PC-3 (cell line): ENCODE results near the gene CKMT1B. TPM values are rescaled to one million over a fixed set of nuclear protein-coding genes. Genes with fewer than 3 reads are reported as not detected.

Experiments used
- ATAC-seq: fragments of 200-7000 bp; cut with Tn5 transposase; 2 replicates; pipeline ENCODE4 v1.9.1; 2020; ENCODE audit warnings: mild to moderate bottlenecking, moderate library complexity
- BruUV-seq: library from RNA; stranded (reverse); fragments of 400-500 nt; replicated peaks from 2 replicates; lab custom pipeline; 2021; lab: Mats Ljungman, UMichigan
- CTCF ChIA-PET: fragments of 300-600 bp; sonication (Branson Sonifier 250); formaldehyde crosslinking; loops from one replicate; lab custom pipeline; 2022; ENCODE audit warnings: antibody characterized with exemption; lab: Charles Lee
- POLR2A ChIA-PET: fragments of 300-600 bp; sonication (Branson Sonifier 250); formaldehyde crosslinking; loops from one replicate; lab custom pipeline; 2022; ENCODE audit warnings: antibody characterized with exemption; ENCODE audit not compliant: unreplicated experiment; lab: Charles Lee
- DNase-seq: peaks from one replicate; pipeline ENCODE4 v3.0.0-alpha.2; 2015
- H2AFZ ChIP-seq: fragments of 300-600 bp; sonication (generic); 2 replicates; pipeline ENCODE4 v1.6.0; 2016; ENCODE audit warnings: antibody characterized with exemption, low read length
- H3F3A ChIP-seq: fragments of 300-600 bp; sonication (generic); one replicate; pipeline ENCODE4 v1.6.0; 2017; ENCODE audit warnings: antibody characterized with exemption, low read length, control low read depth, mild to moderate bottlenecking; ENCODE audit not compliant: unreplicated experiment
- H3K27ac ChIP-seq: fragments of 300-600 bp; sonication (generic); 2 replicates; pipeline ENCODE4 v1.5.1; 2016; ENCODE audit warnings: mild to moderate bottlenecking, low read length
- H3K27me3 ChIP-seq: fragments of 300-600 bp; sonication (generic); 2 replicates; pipeline ENCODE4 v1.6.1; 2016; ENCODE audit warnings: low read length, mixed read lengths
- H3K36me3 ChIP-seq: fragments of 300-600 bp; sonication (generic); 2 replicates; pipeline ENCODE4 v1.6.1; 2016; ENCODE audit warnings: low read depth, mixed run types, low read length, mixed read lengths
- H3K4me1 ChIP-seq: fragments of 300-600 bp; sonication (generic); 2 replicates; pipeline ENCODE4 v1.5.1; 2016; ENCODE audit warnings: low read length; ENCODE audit not compliant: insufficient read depth
- H3K4me2 ChIP-seq: fragments of 300-600 bp; sonication (generic); 2 replicates; pipeline ENCODE4 v1.6.0; 2016; ENCODE audit warnings: low read length
- H3K4me3 ChIP-seq: fragments of 300-600 bp; sonication (generic); 2 replicates; pipeline ENCODE4 v1.5.1; 2016; ENCODE audit warnings: mild to moderate bottlenecking, low read length, mixed read lengths
- H3K79me2 ChIP-seq: fragments of 300-600 bp; sonication (generic); 2 replicates; pipeline ENCODE4 v1.6.1; 2017; ENCODE audit warnings: low read length, mixed read lengths
- H3K9ac ChIP-seq: fragments of 300-600 bp; sonication (generic); 2 replicates; pipeline ENCODE4 v1.6.0; 2016; ENCODE audit warnings: mild to moderate bottlenecking, low read length
- H3K9me2 ChIP-seq: fragments of 300-600 bp; sonication (generic); replicated peaks from 2 replicates; pipeline ENCODE4 v1.6.1; 2016; ENCODE audit warnings: mixed run types, low read length, mixed read lengths
- H3K9me3 ChIP-seq: fragments of 300-600 bp; sonication (generic); 2 replicates; pipeline ENCODE4 v1.6.1; 2016; ENCODE audit warnings: low read length, mixed read lengths
- H4K20me1 ChIP-seq: fragments of 300-600 bp; sonication (generic); 2 replicates; pipeline ENCODE4 v1.6.1; 2016; ENCODE audit warnings: low read length, mixed read lengths
- CTCF ChIP-seq: fragments of 300-600 bp; sonication (generic); conservative IDR thresholded peaks from 2 replicates; pipeline ENCODE4 v1.5.1; 2017; ENCODE audit warnings: antibody characterized with exemption, low read depth, mild to moderate bottlenecking, low read length
- EZH2 ChIP-seq: fragments of 300-600 bp; sonication (generic); IDR thresholded peaks from one replicate; pipeline ENCODE4 v1.6.1; 2017; ENCODE audit warnings: antibody characterized with exemption, mild to moderate bottlenecking, low read length; ENCODE audit not compliant: unreplicated experiment
- EZH2phosphoT487 ChIP-seq: fragments of 300-600 bp; sonication (generic); IDR thresholded peaks from 2 replicates; pipeline ENCODE4 v1.6.1; 2018; ENCODE audit warnings: mild to moderate bottlenecking, antibody characterized with exemption, low read length, borderline replicate concordance
- intact Hi-C: fragments of 100-400 bp; cut with micrococcal nuclease; formaldehyde crosslinking; loops from 2 replicates; pipeline ENCODE4 v1.9.0; 2023
- total RNA-seq: library from RNA; depleted of rRNA; stranded (reverse); fragments of >200 nt; gene quantifications from 2 replicates; pipeline ENCODE4 v1.2.3, GENCODE V29; 2014

CKMT1B gene
- total RNA-seq, 1 experiment from 2014 or later, result 6.1 TPM

GRCh38 chr15:43547539-43547938, 46.3 kb upstream of the CKMT1B start:
- BruUV-seq, result no TSS peak
- intact Hi-C loops, result no loop called here
- H3K9me3 ChIP-seq, result no peaks in the 10 kb centered on the region; the same call in 1 of the 2 replicates
- H3K36me3 ChIP-seq, result peaks cover 7% of the 10 kb centered on the region
- CTCF ChIA-PET, result no interaction called here
- H4K20me1 ChIP-seq, result no peaks in the 10 kb centered on the region
- POLR2A ChIA-PET, result interaction anchor here (0.6 kb wide), 1 partner anchor 32 kb away, joined by 3 read pairs; no protein-coding TSS in a partner anchor
- H2AFZ ChIP-seq, result no peak overlapping the region
- no peak overlapping the region for H3K9ac ChIP-seq
- no peak for ATAC-seq
- no peaks in the 10 kb centered on the region for H3K4me1 ChIP-seq
- no peaks in the 10 kb centered on the region for H3K79me2 ChIP-seq
- H3K27ac ChIP-seq, result no peak overlapping the region
- H3K4me2 ChIP-seq, result no peak overlapping the region
- TF ChIP-seq EZH2phosphoT487 (no peak), EZH2 (no peak), CTCF (no peak)
- DNase-seq, result no peak
- no peaks in the 10 kb centered on the region for H3F3A ChIP-seq
- no peaks in the 10 kb centered on the region for H3K9me2 ChIP-seq
- H3K27me3 ChIP-seq, result no peaks in the 10 kb centered on the region
- no peak overlapping the region for H3K4me3 ChIP-seq

GRCh38 chr15:43550527-43551363, 43.1 kb upstream of the CKMT1B start:
- no TSS peak for BruUV-seq
- POLR2A ChIA-PET, result no interaction called here
- Histone ChIP-seq H3K9me2 (no peaks in the 10 kb centered on the region), H3K9me3 (no peaks in the 10 kb centered on the region; the same call in 1 of the 2 replicates), H3K9ac (no peak overlapping the region), H3K27ac (no peak overlapping the region), H3K4me2 (no peak overlapping the region), H3F3A (no peaks in the 10 kb centered on the region), H3K4me1 (no peaks in the 10 kb centered on the region), H4K20me1 (no peaks in the 10 kb centered on the region), H3K4me3 (no peak overlapping the region), H3K36me3 (peaks cover 7% of the 10 kb centered on the region), H3K27me3 (no peaks in the 10 kb centered on the region), H3K79me2 (no peaks in the 10 kb centered on the region), H2AFZ (no peak overlapping the region)
- ATAC-seq (no peak), DNase-seq (no peak)
- intact Hi-C loops, result no loop called here
- CTCF ChIA-PET, result no interaction called here
- TF ChIP-seq EZH2phosphoT487 (no peak), EZH2 (no peak), CTCF (no peak)

- no peak for DNase-seq
- Histone ChIP-seq H3K79me2 (no peaks in the 10 kb centered on the region), H3K4me1 (no peaks in the 10 kb centered on the region), H3K27ac (no peak overlapping the region), H3K9me2 (no peaks in the 10 kb centered on the region), H3K9ac (no peak overlapping the region), H3K36me3 (peaks cover 6% of the 10 kb centered on the region), H3K27me3 (no peaks in the 10 kb centered on the region), H4K20me1 (no peaks in the 10 kb centered on the region), H3K4me2 (no peak overlapping the region), H2AFZ (no peak overlapping the region), H3K9me3 (no peaks in the 10 kb centered on the region; the same call in 1 of the 2 replicates), H3K4me3 (no peak overlapping the region), H3F3A (no peaks in the 10 kb centered on the region)
- TF ChIP-seq EZH2, result no peak
- no peak for TF ChIP-seq CTCF
- TF ChIP-seq EZH2phosphoT487, result no peak
- BruUV-seq, result no TSS peak
- intact Hi-C loops, result no loop called here
- ChIA-PET POLR2A (no interaction called here), CTCF (interaction anchor here (0.7 kb wide), 1 partner anchor 63 kb away, joined by 4 read pairs; no protein-coding TSS in a partner anchor)
- no peak for ATAC-seq
Measured at GRCh38 chr15:43552256-43552655, 41.6 kb upstream of the CKMT1B start.
